ENCODE data around the gene KLC1. TPM values are rescaled to one million over a fixed set of nuclear protein-coding genes. Genes with fewer than 3 reads are reported as not detected.

The KLC1 gene
- total and polyA plus RNA-seq, 2 donors (not counting 1 experiment from before 2014, with no cell fraction given): 102 to 243 TPM

DNA sequence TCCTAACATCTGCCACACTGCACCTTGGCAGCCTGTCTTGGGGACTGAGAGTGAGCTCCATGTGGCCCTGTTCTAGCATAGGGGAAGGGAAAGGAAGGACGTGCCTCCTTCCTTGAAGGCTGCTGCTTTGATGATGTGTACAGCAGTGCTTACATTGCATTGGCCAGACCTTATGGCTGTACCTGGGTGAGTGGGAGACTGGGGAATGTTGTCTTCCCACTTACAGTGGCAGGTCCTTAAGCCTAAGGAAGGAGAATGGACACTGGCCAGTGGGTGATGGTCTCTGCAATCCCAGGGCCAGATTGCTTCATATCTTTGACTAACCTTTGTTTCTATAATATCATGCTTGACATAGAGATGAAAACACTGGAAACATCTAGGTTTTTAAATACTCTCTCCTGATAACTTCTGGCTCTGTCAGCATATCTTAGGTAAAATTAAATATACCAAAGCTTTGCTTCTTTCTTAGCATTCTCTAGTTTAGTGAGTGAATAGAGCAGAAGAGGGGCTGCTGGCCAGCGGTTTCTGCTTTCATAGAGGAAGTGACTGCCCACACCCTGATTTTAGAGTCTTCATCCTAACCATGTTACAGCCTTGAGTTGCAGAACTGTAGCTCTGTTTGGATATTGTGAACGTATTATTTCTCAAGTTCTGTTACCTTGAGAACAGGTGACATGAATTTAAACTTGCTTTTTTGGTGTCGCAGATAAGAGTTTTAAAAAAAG, 27.2 kb downstream of the KLC1 start:
- Histone ChIP-seq H3K9me3 (ENCODE audit: control extremely low read depth in 1 of 3, control insufficient read depth in 2 of 3, insufficient read depth in 1 of 3, low read length in 2 of 3) (no peaks in the 10 kb centered on the region), H3K27ac (ENCODE audit: low read length in 2 of 2) (no peak overlapping the region), H3K27me3 (replicated peaks in 1 of 4; ENCODE audit: control extremely low read depth in 1 of 4, control insufficient read depth in 3 of 4, insufficient read depth in 4 of 4, low read length in 3 of 4) (no peaks in the 10 kb centered on the region), H3K36me3 (replicated peaks in 1 of 2; ENCODE audit: control extremely low read depth in 1 of 2, control insufficient read depth in 1 of 2, extremely low read depth in 1 of 2, insufficient read depth in 2 of 2, low read length in 1 of 2) (peaks cover 19 to 56% of the 10 kb centered on the region in 2 experiments), H3K4me1 (ENCODE audit: control insufficient read depth in 2 of 2, insufficient read depth in 2 of 2, low read length in 2 of 2) (peaks cover 0 to 8% of the 10 kb centered on the region in 2 donors), H3K4me3 (ENCODE audit: control extremely low read depth in 1 of 5, extremely low read depth in 1 of 5, insufficient read depth in 1 of 5, low read depth in 2 of 5, low read length in 4 of 5) (no peak overlapping the region), H2AFZ (ENCODE audit: insufficient read depth, low read depth, low read length, poor library complexity, severe bottlenecking) (no peak overlapping the region), H3K4me2 (replicated peaks; ENCODE audit: low read depth, low read length, poor library complexity, severe bottlenecking) (no peak overlapping the region), H3K9ac (ENCODE audit: low read length) (no peak overlapping the region), H3K79me2 (ENCODE audit: control insufficient read depth, insufficient read depth, low read length) (peaks cover 55% of the 10 kb centered on the region), H4K20me1 (ENCODE audit: control insufficient read depth, insufficient read depth, low read length, poor library complexity, severe bottlenecking) (peaks cover 64% of the 10 kb centered on the region)
- ChIA-PET POLR2A (no interaction called here), CTCF (no interaction called here)
- DNase-seq (no peak), ATAC-seq (ENCODE audit: low read depth) (no peak)
- H3K27me3 Mint-ChIP-seq: no peaks in the 10 kb centered on the region
- H3K4me3 Mint-ChIP-seq: no peak overlapping the region
- intact Hi-C loops (cut with micrococcal nuclease): no loop called here
- peaks cover 14% of the 10 kb centered on the region for H3K4me1 Mint-ChIP-seq
- TF ChIP-seq, protein P1, sequence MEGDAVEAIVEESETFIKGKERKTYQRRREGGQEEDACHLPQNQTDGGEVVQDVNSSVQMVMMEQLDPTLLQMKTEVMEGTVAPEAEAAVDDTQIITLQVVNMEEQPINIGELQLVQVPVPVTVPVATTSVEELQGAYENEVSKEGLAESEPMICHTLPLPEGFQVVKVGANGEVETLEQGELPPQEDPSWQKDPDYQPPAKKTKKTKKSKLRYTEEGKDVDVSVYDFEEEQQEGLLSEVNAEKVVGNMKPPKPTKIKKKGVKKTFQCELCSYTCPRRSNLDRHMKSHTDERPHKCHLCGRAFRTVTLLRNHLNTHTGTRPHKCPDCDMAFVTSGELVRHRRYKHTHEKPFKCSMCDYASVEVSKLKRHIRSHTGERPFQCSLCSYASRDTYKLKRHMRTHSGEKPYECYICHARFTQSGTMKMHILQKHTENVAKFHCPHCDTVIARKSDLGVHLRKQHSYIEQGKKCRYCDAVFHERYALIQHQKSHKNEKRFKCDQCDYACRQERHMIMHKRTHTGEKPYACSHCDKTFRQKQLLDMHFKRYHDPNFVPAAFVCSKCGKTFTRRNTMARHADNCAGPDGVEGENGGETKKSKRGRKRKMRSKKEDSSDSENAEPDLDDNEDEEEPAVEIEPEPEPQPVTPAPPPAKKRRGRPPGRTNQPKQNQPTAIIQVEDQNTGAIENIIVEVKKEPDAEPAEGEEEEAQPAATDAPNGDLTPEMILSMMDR (IDR thresholded peaks at IDR 0.05): no peak
- TF ChIP-seq EZH2 (IDR thresholded peaks at IDR 0.05; ENCODE audit: borderline replicate concordance, insufficient read depth, low read depth, low read length, poor library complexity, severe bottlenecking): no peak
- no peak overlapping the region for H3K27ac Mint-ChIP-seq
- 87% methylated on average over 2 of the region's 4 CpGs for WGBS (ENCODE audit: insufficient coverage)
- H3K9me3 Mint-ChIP-seq (ENCODE audit: insufficient read depth): no peaks in the 10 kb centered on the region

DNA sequence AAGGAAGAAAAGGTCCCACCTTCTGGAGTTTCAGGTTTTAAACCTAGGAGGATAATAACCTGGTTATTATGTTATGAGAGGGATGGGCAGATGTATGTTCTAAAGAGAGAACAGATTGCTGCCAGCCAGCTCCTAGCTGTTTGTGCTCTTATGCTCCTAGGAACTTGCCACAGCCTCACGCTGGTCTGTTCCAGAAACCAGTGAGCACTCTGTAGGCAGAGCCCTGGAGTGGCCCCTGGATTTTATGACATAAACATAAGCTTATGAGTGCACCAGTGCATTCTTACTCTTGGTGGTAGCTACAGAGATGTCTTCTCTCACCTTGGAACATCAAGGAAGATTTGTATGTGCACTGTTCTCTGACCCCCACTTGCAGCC, 27.7 kb downstream of the KLC1 start:
- Histone ChIP-seq H3K4me2 (replicated peaks; ENCODE audit: low read depth, low read length, poor library complexity, severe bottlenecking) (no peak overlapping the region), H3K27ac (ENCODE audit: low read length in 2 of 2) (no peak overlapping the region), H4K20me1 (ENCODE audit: control insufficient read depth, insufficient read depth, low read length, poor library complexity, severe bottlenecking) (peaks cover 64% of the 10 kb centered on the region), H3K4me1 (ENCODE audit: control insufficient read depth in 2 of 2, insufficient read depth in 2 of 2, low read length in 2 of 2) (peaks cover 0 to 8% of the 10 kb centered on the region in 2 donors), H2AFZ (ENCODE audit: insufficient read depth, low read depth, low read length, poor library complexity, severe bottlenecking) (no peak overlapping the region), H3K4me3 (ENCODE audit: control extremely low read depth in 1 of 5, extremely low read depth in 1 of 5, insufficient read depth in 1 of 5, low read depth in 2 of 5, low read length in 4 of 5) (no peak overlapping the region), H3K9me3 (ENCODE audit: control extremely low read depth in 1 of 3, control insufficient read depth in 2 of 3, insufficient read depth in 1 of 3, low read length in 2 of 3) (no peaks in the 10 kb centered on the region), H3K27me3 (replicated peaks in 1 of 4; ENCODE audit: control extremely low read depth in 1 of 4, control insufficient read depth in 3 of 4, insufficient read depth in 4 of 4, low read length in 3 of 4) (no peaks in the 10 kb centered on the region), H3K79me2 (ENCODE audit: control insufficient read depth, insufficient read depth, low read length) (peaks cover 52% of the 10 kb centered on the region), H3K36me3 (replicated peaks in 1 of 2; ENCODE audit: control extremely low read depth in 1 of 2, control insufficient read depth in 1 of 2, extremely low read depth in 1 of 2, insufficient read depth in 2 of 2, low read length in 1 of 2) (peaks cover 18 to 61% of the 10 kb centered on the region in 2 experiments), H3K9ac (ENCODE audit: low read length) (no peak overlapping the region)
- DNase-seq (no peak), ATAC-seq (ENCODE audit: low read depth) (no peak)
- 100% methylated on average over 1 of the region's 1 CpG for WGBS (ENCODE audit: insufficient coverage)
- POLR2A ChIA-PET: no interaction called here
- no peak overlapping the region for H3K4me3 Mint-ChIP-seq
- no peak overlapping the region for H3K27ac Mint-ChIP-seq
- TF ChIP-seq, protein P1 (IDR thresholded peaks at IDR 0.05): no peak
- no peak for TF ChIP-seq EZH2 (IDR thresholded peaks at IDR 0.05; ENCODE audit: borderline replicate concordance, insufficient read depth, low read depth, low read length, poor library complexity, severe bottlenecking)
- H3K9me3 Mint-ChIP-seq (ENCODE audit: insufficient read depth): no peaks in the 10 kb centered on the region
- peaks cover 14% of the 10 kb centered on the region for H3K4me1 Mint-ChIP-seq
- no peaks in the 10 kb centered on the region for H3K27me3 Mint-ChIP-seq
- intact Hi-C loops (cut with micrococcal nuclease): no loop called here
- CTCF ChIA-PET: interaction anchor here (0.8 kb wide), 1 partner anchor 49 kb away, joined by 3 read pairs; no protein-coding TSS in a partner anchor

Data from B cell (primary cell).